ENCODE results near the gene WDR62.
"Not testable (repeated sequence)": the region's sequence is repeated elsewhere in the genome, so short reads cannot be mapped to it uniquely, and the experiment has no call there.

The WDR62 gene

GRCh38 chr19:36125557-36125956 lies 70.9 kb downstream of the WDR62 start:
- DNase-seq (ENCODE audit: low spot score), result peak; percentile 57
- no peak for TF ChIP-seq CTCF (IDR thresholded peaks at IDR 0.05; ENCODE audit: extremely low read depth, missing control alignments)

GRCh38 chr19:36128392-36128736 lies 73.7 kb downstream of the WDR62 start:
- DNase-seq (ENCODE audit: low spot score), result no peak
- TF ChIP-seq CTCF (IDR thresholded peaks at IDR 0.05; ENCODE audit: extremely low read depth, missing control alignments), result no peak

- DNase-seq (ENCODE audit: low spot score), result not testable (repeated sequence)
Measured at GRCh38 chr19:36131221-36131620, 76.5 kb downstream of the WDR62 start.

- not testable (repeated sequence) for DNase-seq (ENCODE audit: low spot score)
Measured at GRCh38 chr19:36134867-36135266, 80.2 kb downstream of the WDR62 start.

- no peak for DNase-seq (ENCODE audit: low spot score)
- TF ChIP-seq CTCF (IDR thresholded peaks at IDR 0.05; ENCODE audit: extremely low read depth, missing control alignments), result no peak
Measured at GRCh38 chr19:36136964-36137686, 82.4 kb downstream of the WDR62 start.

- TF ChIP-seq CTCF (IDR thresholded peaks at IDR 0.05; ENCODE audit: extremely low read depth, missing control alignments), result no peak
- no peak for DNase-seq (ENCODE audit: low spot score)
Measured at GRCh38 chr19:36139120-36139472, 84.4 kb downstream of the WDR62 start.

GRCh38 chr19:36139473-36140303 lies 85.0 kb downstream of the WDR62 start, which contains the start of gene CAPNS1:
Gene CAPNS1 (plus strand): TSS chr19:36140066. CDS start chr19:36141012, 946 bp downstream.
- no peak for TF ChIP-seq CTCF (IDR thresholded peaks at IDR 0.05; ENCODE audit: extremely low read depth, missing control alignments)
- DNase-seq (ENCODE audit: low spot score), result peak; percentile 98

- peak; percentile 87 for DNase-seq (ENCODE audit: low spot score)
- TF ChIP-seq CTCF (IDR thresholded peaks at IDR 0.05; ENCODE audit: extremely low read depth, missing control alignments), result no peak
Measured at GRCh38 chr19:36140304-36141038, 85.8 kb downstream of the WDR62 start.

All from GM20000 (cell line).